H1 (cell line): ENCODE measurements around the gene PAIP1. TPM values are rescaled to one million over a fixed set of nuclear protein-coding genes. Genes with fewer than 3 reads are reported as not detected.

Experiments used
- CTCF ChIA-PET: fragments of 300-600 bp; sonication (Branson Sonifier 250); formaldehyde crosslinking; loops from one replicate; lab custom pipeline; 2021; ENCODE audit not compliant: partially characterized antibody; lab: Charles Lee
- POLR2A ChIA-PET: fragments of 300-600 bp; sonication (Branson Sonifier 250); formaldehyde crosslinking; loops from one replicate; lab custom pipeline; 2021; ENCODE audit warnings: inconsistent platforms; ENCODE audit not compliant: partially characterized antibody; lab: Charles Lee
- DNase-seq, 2 experiments: peaks; one replicate each; pipeline versions ENCODE4 v3.0.0 to v3.0.0-alpha.2; 2010 to 2022; ENCODE audit warnings: low spot score in 2 of 2, low read depth in 1 of 2, mixed read lengths in 1 of 2
- FAIRE-seq: peaks from 2 replicates; lab custom pipeline; 2011; peaks lifted over from hg19 to GRCh38; lab: Jason Lieb, UNC
- H2AFZ ChIP-seq: 2 replicates; pipeline ENCODE4 v1.8.1; 2012; ENCODE audit warnings: low read length, inconsistent platforms
- H2AK5ac ChIP-seq: 2 replicates; pipeline ENCODE4 v1.6.1; 2013; ENCODE audit warnings: low read depth, low read length
- H2BK120ac ChIP-seq: replicated peaks from 2 replicates; pipeline ENCODE3; 2013; ENCODE audit warnings: low read depth, low read length, inconsistent platforms
- H2BK12ac ChIP-seq: 2 replicates; pipeline ENCODE4 v1.6.1; 2013; ENCODE audit warnings: low read depth, low read length
- H2BK15ac ChIP-seq: 2 replicates; pipeline ENCODE4 v1.6.1; 2013; ENCODE audit warnings: low read length
- H2BK20ac ChIP-seq: 2 replicates; pipeline ENCODE4 v1.6.1; 2013; ENCODE audit warnings: low read length
- H2BK5ac ChIP-seq: 2 replicates; pipeline ENCODE4 v1.6.1; 2013; ENCODE audit warnings: low read depth, low read length
- H3K14ac ChIP-seq: 2 replicates; pipeline ENCODE4 v1.6.1; 2013; ENCODE audit warnings: inconsistent platforms; ENCODE audit not compliant: insufficient read length
- H3K18ac ChIP-seq: 2 replicates; pipeline ENCODE4 v1.6.1; 2013; ENCODE audit warnings: low read length; ENCODE audit errors: extremely low read depth
- H3K23ac ChIP-seq: 2 replicates; pipeline ENCODE4 v1.6.1; 2013; ENCODE audit warnings: inconsistent platforms; ENCODE audit not compliant: insufficient read length
- H3K23me2 ChIP-seq: 2 replicates; pipeline ENCODE4 v1.6.1; 2013; ENCODE audit warnings: low read depth, low read length
- H3K27ac ChIP-seq: 2 replicates; pipeline ENCODE4 v1.6.1; 2011; ENCODE audit warnings: low read depth, low read length, inconsistent platforms
- H3K27me3 ChIP-seq, 4 experiments: replicated peaks in 1 of 4; 1 replicate in 1 of 4; 2 replicates in 3 of 4; pipeline versions ENCODE4 v1.6.1 to v1.8.1; 2011 to 2013; ENCODE audit warnings: low read length in 3 of 4, mild to moderate bottlenecking in 3 of 4, inconsistent platforms in 2 of 4, mixed read lengths in 2 of 4, moderate library complexity in 1 of 4; ENCODE audit not compliant: control insufficient read depth in 3 of 4, insufficient read depth in 3 of 4; ENCODE audit errors: extremely low read depth in 1 of 4
- H3K36me3 ChIP-seq, 4 experiments: 2 replicates each; pipeline versions ENCODE4 v1.6.1 to v1.8.1; 2011 to 2013; ENCODE audit warnings: mild to moderate bottlenecking in 4 of 4, low read length in 3 of 4, moderate library complexity in 2 of 4, control low read depth in 1 of 4, inconsistent platforms in 1 of 4; ENCODE audit not compliant: insufficient read depth in 4 of 4, control insufficient read depth in 2 of 4
- H3K4ac ChIP-seq: replicated peaks from 2 replicates; pipeline ENCODE3; 2013; ENCODE audit warnings: low read length, low read depth, mixed read lengths, inconsistent platforms; ENCODE audit not compliant: insufficient read length
- H3K4me1 ChIP-seq, 4 experiments: replicated peaks in 1 of 4; 1 replicate in 1 of 4; 2 replicates in 3 of 4; pipeline versions ENCODE4 v1.6.1 to v1.8.1; 2011 to 2013; ENCODE audit warnings: low read length in 3 of 4, inconsistent platforms in 2 of 4, mixed read lengths in 1 of 4; ENCODE audit not compliant: insufficient read depth in 4 of 4, control insufficient read depth in 3 of 4
- H3K4me2 ChIP-seq, 2 experiments: 2 replicates each; pipeline versions ENCODE4 v1.6.1 to v1.8.1; 2011 to 2013; ENCODE audit warnings: low read depth in 2 of 2, low read length in 2 of 2, control low read depth in 1 of 2, inconsistent platforms in 1 of 2, mild to moderate bottlenecking in 1 of 2; ENCODE audit not compliant: insufficient read depth in 1 of 2
- H3K4me3 ChIP-seq, 4 experiments: fragments of 200-600, 300-600 bp in 1 of 4; sonication (generic), shearing (Covaris generic), sonication (Bioruptor Twin) in 1 of 4; 2 replicates each; pipeline versions ENCODE4 v1.5.1 to v1.8.1; 2011 to 2016; ENCODE audit warnings: low read length in 4 of 4, low read depth in 3 of 4, control low read depth in 2 of 4, inconsistent platforms in 2 of 4, mild to moderate bottlenecking in 2 of 4, mixed read lengths in 1 of 4, moderate library complexity in 1 of 4; ENCODE audit not compliant: insufficient read depth in 2 of 4; ENCODE audit errors: extremely low read depth in 1 of 4
- H3K56ac ChIP-seq: replicated peaks from 2 replicates; pipeline ENCODE3; 2013; ENCODE audit warnings: low read depth, mild to moderate bottlenecking, mixed read lengths, low read length, inconsistent platforms; ENCODE audit not compliant: insufficient read length
- H3K79me1 ChIP-seq: 2 replicates; pipeline ENCODE4 v1.6.1; 2013; ENCODE audit warnings: low read depth, low read length, control low read depth
- H3K79me2 ChIP-seq, 2 experiments: 2 replicates each; pipeline versions ENCODE4 v1.6.1 to v1.8.1; 2012 to 2013; ENCODE audit warnings: low read length in 2 of 2, mild to moderate bottlenecking in 2 of 2, inconsistent platforms in 1 of 2; ENCODE audit not compliant: insufficient read depth in 2 of 2, control insufficient read depth in 1 of 2
- H3K9ac ChIP-seq, 4 experiments: replicated peaks in 1 of 4; 1 replicate in 1 of 4; 2 replicates in 3 of 4; pipeline versions ENCODE4 v1.6.1 to v1.8.1; 2011 to 2013; ENCODE audit warnings: low read depth in 3 of 4, low read length in 3 of 4, control low read depth in 2 of 4, mild to moderate bottlenecking in 2 of 4, moderate library complexity in 2 of 4, inconsistent platforms in 1 of 4; ENCODE audit errors: extremely low read depth in 1 of 4
- H3K9me3 ChIP-seq, 2 experiments: 2 replicates each; pipeline versions ENCODE4 v1.6.1 to v1.8.1; 2012 to 2013; ENCODE audit warnings: mild to moderate bottlenecking in 2 of 2, moderate library complexity in 2 of 2, control low read depth in 1 of 2, inconsistent platforms in 1 of 2, low read depth in 1 of 2, low read length in 1 of 2, mixed read lengths in 1 of 2; ENCODE audit not compliant: insufficient read depth in 2 of 2
- H4K20me1 ChIP-seq, 2 experiments: replicated peaks in 1 of 2; 2 replicates each; pipeline versions ENCODE3 to v1.8.1; 2011 to 2013; ENCODE audit warnings: inconsistent platforms in 2 of 2, low read length in 2 of 2, mild to moderate bottlenecking in 1 of 2; ENCODE audit not compliant: insufficient read depth in 2 of 2, control insufficient read depth in 1 of 2
- H4K5ac ChIP-seq: 2 replicates; pipeline ENCODE4 v1.6.1; 2013; ENCODE audit warnings: low read length, low read depth, mixed read lengths, inconsistent platforms; ENCODE audit not compliant: insufficient read length
- H4K8ac ChIP-seq: 2 replicates; pipeline ENCODE4 v1.8.0; 2013; ENCODE audit warnings: mild to moderate bottlenecking, moderate library complexity, low read length, inconsistent platforms; ENCODE audit not compliant: insufficient read depth; ENCODE audit errors: extremely low read depth
- H4K91ac ChIP-seq: replicated peaks from 2 replicates; pipeline ENCODE3; 2013; ENCODE audit warnings: low read length, mixed read lengths, inconsistent platforms; ENCODE audit not compliant: insufficient read length
- BACH1 ChIP-seq: IDR thresholded peaks from 2 replicates; pipeline ENCODE4 v1.6.1; 2012; ENCODE audit warnings: low read length, improper control_type of control experiment
- CREB1 ChIP-seq: IDR thresholded peaks from 2 replicates; pipeline ENCODE4 v1.6.1; 2012; ENCODE audit warnings: inconsistent platforms
- GTF2F1 ChIP-seq: IDR thresholded peaks from 2 replicates; pipeline ENCODE4 v1.6.1; 2012; ENCODE audit warnings: low read depth, low read length, improper control_type of control experiment, borderline replicate concordance
- POLR2A ChIP-seq, 2 experiments: IDR thresholded peaks; 1 replicate in 1 of 2; 2 replicates in 1 of 2; pipeline ENCODE4 v1.6.1; 2011; ENCODE audit warnings: low read depth in 2 of 2, low read length in 2 of 2, mild to moderate bottlenecking in 2 of 2; ENCODE audit errors: control extremely low read depth in 1 of 2
- RXRA ChIP-seq: IDR thresholded peaks from 2 replicates; pipeline ENCODE4 v1.6.1; 2011; ENCODE audit warnings: low read depth, mild to moderate bottlenecking, low read length, moderate library complexity; ENCODE audit not compliant: insufficient read depth
- SAP30 ChIP-seq: fragments of 300-600 bp; sonication (generic); IDR thresholded peaks from 2 replicates; pipeline ENCODE4 v1.7.1; 2012; ENCODE audit warnings: low read length, moderate library complexity, mild to moderate bottlenecking, inconsistent platforms; ENCODE audit not compliant: insufficient read depth, insufficient replicate concordance
- SIN3A ChIP-seq, 2 experiments: IDR thresholded peaks in 1 of 2; conservative IDR thresholded peaks in 1 of 2; 2 replicates each; pipeline ENCODE4 v1.6.1; 2011 to 2012; ENCODE audit warnings: low read length in 2 of 2, improper control_type of control experiment in 1 of 2, low read depth in 1 of 2, mild to moderate bottlenecking in 1 of 2
- TEAD4 ChIP-seq: IDR thresholded peaks from 2 replicates; pipeline ENCODE4 v1.6.1; 2012; ENCODE audit warnings: low read depth, low read length, inconsistent platforms, mixed read lengths
- ZNF274 ChIP-seq: IDR thresholded peaks from 2 replicates; pipeline ENCODE4 v1.7.0; 2012; ENCODE audit warnings: low read length, borderline replicate concordance; ENCODE audit errors: extremely low read depth
- WGBS, 2 experiments: shearing (Covaris generic) in 1 of 2; methylation state at CpG; one replicate each; pipeline versions ENCODE4 v1.1.6 to v1.1.7; 2013 to 2015; ENCODE audit warnings: low lambda C conversion rate in 2 of 2, mixed read lengths in 2 of 2, inconsistent platforms in 1 of 2, low coverage in 1 of 2, missing lambda C conversion rate in 1 of 2; ENCODE audit not compliant: insufficient replicate concordance in 2 of 2, insufficient coverage in 1 of 2, insufficient read length in 1 of 2; ENCODE audit errors: extremely low coverage in 1 of 2, missing lambda C conversion rate in 1 of 2; 5-methylcytosine and 5-hydroxymethylcytosine counted together
- polyA plus RNA-seq, 7 experiments: library from polyadenylated mRNA; depleted of rRNA in 3 of 7; stranded (reverse) in 5 of 7; unstranded in 2 of 7; fragments of >200 nt in 5 of 7; fragments of 200-250 nt in 2 of 7; gene quantifications; 1 replicate in 5 of 7; 2 replicates in 1 of 7; 4 replicates in 1 of 7; pipeline versions ENCODE4 v1.2.1 to v1.2.3, GENCODE V29; 2011 to 2013; ENCODE audit warnings: missing spikeins in 2 of 7, mixed read lengths in 2 of 7
- total RNA-seq: library from RNA; stranded (reverse); fragmentation: NEBNext Ultra II Directional; extraction: Animal tissue kit (Norgen Biotek cat#: 25700); gene quantifications from 2 replicates; pipeline ENCODE4 v1.2.1, GENCODE V29; 2021
- TF ChIP-seq, protein P1 (sequence below): IDR thresholded peaks from 2 replicates; pipeline ENCODE4 v1.6.1; 2011; ENCODE audit warnings: low read depth, mild to moderate bottlenecking, low read length; ENCODE audit not compliant: insufficient read depth
- TF ChIP-seq, protein P2 (sequence below): IDR thresholded peaks from 2 replicates; pipeline ENCODE4 v1.6.1; 2012; ENCODE audit warnings: inconsistent platforms

Gene PAIP1
- total and polyA plus RNA-seq, 2 of the 8 experiments (the other 6 are each of a cell fraction or from before 2014, with no cell fraction given): 62.9 to 89.5 TPM

DNA sequence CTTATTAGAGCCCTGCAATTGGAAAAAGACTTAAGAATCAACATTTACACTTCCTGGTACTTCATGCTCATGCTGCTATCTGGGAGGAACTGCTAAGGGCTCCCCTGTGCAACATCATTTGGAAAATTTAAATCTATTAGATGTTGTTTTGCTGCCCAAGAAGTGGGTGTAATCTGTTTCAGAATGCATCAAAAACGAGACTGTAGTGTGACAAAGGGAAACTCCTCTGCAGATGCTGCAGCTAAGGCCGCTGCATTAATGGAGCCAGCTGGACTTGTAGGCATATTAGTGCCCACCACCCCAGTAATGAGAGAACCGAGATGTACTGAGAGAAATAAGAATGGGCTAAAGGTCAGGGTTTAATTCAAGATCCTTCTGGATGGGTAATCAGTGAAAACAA lies 11.1 kb upstream of the PAIP1 start:
- 83% methylated on average over 3 of the region's 3 CpGs; no CpG with 5 or more reads in 1 of the 2 experiments for WGBS, 2 experiments

More for the DNA sequence above, 11.1 kb upstream of the PAIP1 start:
- H4K91ac ChIP-seq: no peak overlapping the region
- H3K4me2 ChIP-seq: no peak overlapping the region
- DNase-seq (no peak), FAIRE-seq (no peak)
- TF ChIP-seq SIN3A (conservative IDR thresholded peaks at IDR 0.05 in 1 of 2, IDR thresholded peaks at IDR 0.05 in 1 of 2; ENCODE audit: low read depth in 1 of 2, low read length in 2 of 2) (no peak), ZNF274 (no peak), GTF2F1 (no peak), TEAD4 (no peak), BACH1 (no peak), SAP30 (no peak), CREB1 (no peak), POLR2A (IDR thresholded peaks at IDR 0.05; ENCODE audit: control extremely low read depth in 1 of 2, low read depth in 2 of 2, low read length in 2 of 2) (no peak), RXRA (no peak)
- TF ChIP-seq, protein P1, sequence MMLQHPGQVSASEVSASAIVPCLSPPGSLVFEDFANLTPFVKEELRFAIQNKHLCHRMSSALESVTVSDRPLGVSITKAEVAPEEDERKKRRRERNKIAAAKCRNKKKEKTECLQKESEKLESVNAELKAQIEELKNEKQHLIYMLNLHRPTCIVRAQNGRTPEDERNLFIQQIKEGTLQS: no peak
- TF ChIP-seq, protein P2, sequence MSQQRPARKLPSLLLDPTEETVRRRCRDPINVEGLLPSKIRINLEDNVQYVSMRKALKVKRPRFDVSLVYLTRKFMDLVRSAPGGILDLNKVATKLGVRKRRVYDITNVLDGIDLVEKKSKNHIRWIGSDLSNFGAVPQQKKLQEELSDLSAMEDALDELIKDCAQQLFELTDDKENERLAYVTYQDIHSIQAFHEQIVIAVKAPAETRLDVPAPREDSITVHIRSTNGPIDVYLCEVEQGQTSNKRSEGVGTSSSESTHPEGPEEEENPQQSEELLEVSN: no peak
- H4K5ac ChIP-seq: no peak overlapping the region
- H2BK20ac ChIP-seq: no peak overlapping the region
- H2BK12ac ChIP-seq: no peak overlapping the region
- no peak overlapping the region for H3K14ac ChIP-seq
- no peaks in the 10 kb centered on the region for H3K27me3 ChIP-seq
- no peak overlapping the region for H3K9ac ChIP-seq
- H3K9me3 ChIP-seq: no peaks in the 10 kb centered on the region
- H3K4me3 ChIP-seq: no peak overlapping the region
- no peaks in the 10 kb centered on the region for H3K79me1 ChIP-seq
- H3K23me2 ChIP-seq: no peaks in the 10 kb centered on the region
- H3K79me2 ChIP-seq: no peaks in the 10 kb centered on the region
- no peak overlapping the region for H2AK5ac ChIP-seq
- no peak overlapping the region for H3K27ac ChIP-seq
- no peak overlapping the region for H3K4ac ChIP-seq
- H2BK5ac ChIP-seq: no peak overlapping the region
- H3K56ac ChIP-seq: no peak overlapping the region
- H2BK120ac ChIP-seq: no peak overlapping the region
- H3K23ac ChIP-seq: no peak overlapping the region
- no peaks in the 10 kb centered on the region for H3K36me3 ChIP-seq
- no peaks in the 10 kb centered on the region for H4K20me1 ChIP-seq
- H3K4me1 ChIP-seq: no peaks in the 10 kb centered on the region
- no peak overlapping the region for H3K18ac ChIP-seq
- H2BK15ac ChIP-seq: no peak overlapping the region
- H2AFZ ChIP-seq: no peak overlapping the region
- CTCF ChIA-PET: interaction anchor here (1.4 to 1.7 kb wide), 2 partner anchors 15 to 62 kb away, joined by 3 read pairs; no protein-coding TSS in a partner anchor
- POLR2A ChIA-PET: interaction anchor here (1.3 to 1.9 kb wide), 2 partner anchors 12 to 53 kb away, joined by 4 read pairs; partner anchors contain the start of gene C5orf34
- H4K8ac ChIP-seq: no peak overlapping the region
